Central memory CD8-positive, alpha-beta T cell (primary cell): ENCODE results near the gene DPH7.
A peak's percentile ranks its signal among the peaks of the same experiment; 100 is the strongest.
"Not testable (repeated sequence)": the region's sequence is repeated elsewhere in the genome, so short reads cannot be mapped to it uniquely, and the experiment has no call there.

ENCODE experiments used
- ATAC-seq: fragments of 150-1000 bp; cut with Tn5 transposase; replicated peaks from 2 replicates; pipeline ENCODE4 v1.10.0; 2022; ENCODE audit warnings: mild to moderate bottlenecking, moderate FRiP score, moderate number of reproducible peaks; ENCODE audit not compliant: poor library complexity, severe bottlenecking; ENCODE audit errors: extremely low read depth
- DNase-seq, 2 donors: peaks; one replicate each; pipeline ENCODE4 v3.0.0; 2021; ENCODE audit warnings: low spot score in 2 of 2
- H3K27ac Mint-ChIP-seq: one replicate; pipeline ENCODE4 v1.8.0; 2022; ENCODE audit warnings: low read depth, mild to moderate bottlenecking, moderate library complexity, mixed read lengths
- H3K27me3 Mint-ChIP-seq: one replicate; pipeline ENCODE4 v1.8.0; 2022; ENCODE audit warnings: mixed read lengths
- H3K36me3 Mint-ChIP-seq: one replicate; pipeline ENCODE4 v1.8.0; 2022; ENCODE audit warnings: mild to moderate bottlenecking, moderate library complexity, mixed read lengths; ENCODE audit not compliant: insufficient read depth
- H3K4me1 Mint-ChIP-seq: one replicate; pipeline ENCODE4 v1.8.0; 2022; ENCODE audit warnings: mixed read lengths
- H3K4me3 Mint-ChIP-seq: one replicate; pipeline ENCODE4 v1.8.0; 2022; ENCODE audit warnings: mild to moderate bottlenecking, moderate library complexity, mixed read lengths
- H3K9me3 Mint-ChIP-seq: one replicate; pipeline ENCODE4 v1.8.0; 2022; ENCODE audit warnings: mixed read lengths

DPH7 gene

DNA sequence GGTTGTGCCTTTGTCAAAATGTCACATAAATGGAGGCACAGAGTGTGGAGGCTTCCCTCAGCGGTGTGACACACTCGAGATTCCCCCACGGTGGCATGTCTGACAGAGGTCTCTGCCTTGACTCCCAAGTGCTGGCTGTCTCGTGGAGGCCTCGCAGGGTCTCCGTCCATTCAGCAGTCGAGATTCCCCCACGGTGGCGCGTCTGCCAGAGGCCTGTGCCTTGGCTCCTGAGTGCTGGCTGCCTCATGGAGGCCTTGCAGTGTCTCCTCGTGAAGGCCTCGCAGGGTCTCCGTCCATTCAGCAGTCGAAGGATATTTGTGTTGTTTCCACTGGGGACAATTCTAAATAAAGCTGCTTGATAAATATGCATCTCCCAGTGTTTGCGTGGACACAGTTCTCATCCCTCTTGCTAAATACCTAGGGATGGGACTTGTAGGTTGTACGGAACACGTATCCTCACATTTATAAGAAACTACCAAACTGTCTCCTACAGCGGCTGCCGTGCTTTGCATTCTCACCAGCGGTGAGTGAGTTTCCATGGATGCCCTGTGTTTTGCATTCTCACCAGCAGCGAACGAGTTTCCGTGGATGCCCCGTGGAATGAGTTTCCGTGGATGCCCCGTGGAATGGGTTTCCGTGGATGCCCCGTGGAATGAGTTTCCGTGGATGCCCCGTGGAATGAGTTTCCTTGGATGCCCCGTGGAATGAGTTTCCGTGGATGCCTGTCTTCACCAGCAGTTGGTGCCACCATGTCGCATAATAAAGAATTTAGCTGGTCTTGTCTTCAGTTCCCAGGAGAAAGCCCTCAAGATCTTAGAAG lies 54.4 kb downstream of the DPH7 start:
- no peak for DNase-seq
- Mint-ChIP-seq H3K4me1 (peaks cover 6% of the 10 kb centered on the region), H3K27ac (peak overlapping the region; percentile 76), H3K27me3 (no peaks in the 10 kb centered on the region), H3K9me3 (no peaks in the 10 kb centered on the region), H3K36me3 (peaks cover 2% of the 10 kb centered on the region), H3K4me3 (no peak overlapping the region)
- ATAC-seq = no peak

- Mint-ChIP-seq H3K36me3 (peaks cover 2% of the 10 kb centered on the region), H3K27me3 (no peaks in the 10 kb centered on the region), H3K27ac (no peak overlapping the region), H3K4me3 (no peak overlapping the region), H3K4me1 (peaks cover 6% of the 10 kb centered on the region), H3K9me3 (no peaks in the 10 kb centered on the region)
- ATAC-seq (no peak), DNase-seq (no peak)
Observed at GRCh38 chr9:137522746-137523455, 55.8 kb downstream of the DPH7 start.

- Mint-ChIP-seq H3K9me3 (no peaks in the 10 kb centered on the region), H3K27ac (no peak overlapping the region), H3K27me3 (no peaks in the 10 kb centered on the region), H3K4me3 (no peak overlapping the region), H3K4me1 (peaks cover 6% of the 10 kb centered on the region), H3K36me3 (peaks cover 2% of the 10 kb centered on the region)
- DNase-seq (no peak), ATAC-seq (no peak)
Observed at GRCh38 chr9:137521405-137521985, 57.2 kb downstream of the DPH7 start.

DNA sequence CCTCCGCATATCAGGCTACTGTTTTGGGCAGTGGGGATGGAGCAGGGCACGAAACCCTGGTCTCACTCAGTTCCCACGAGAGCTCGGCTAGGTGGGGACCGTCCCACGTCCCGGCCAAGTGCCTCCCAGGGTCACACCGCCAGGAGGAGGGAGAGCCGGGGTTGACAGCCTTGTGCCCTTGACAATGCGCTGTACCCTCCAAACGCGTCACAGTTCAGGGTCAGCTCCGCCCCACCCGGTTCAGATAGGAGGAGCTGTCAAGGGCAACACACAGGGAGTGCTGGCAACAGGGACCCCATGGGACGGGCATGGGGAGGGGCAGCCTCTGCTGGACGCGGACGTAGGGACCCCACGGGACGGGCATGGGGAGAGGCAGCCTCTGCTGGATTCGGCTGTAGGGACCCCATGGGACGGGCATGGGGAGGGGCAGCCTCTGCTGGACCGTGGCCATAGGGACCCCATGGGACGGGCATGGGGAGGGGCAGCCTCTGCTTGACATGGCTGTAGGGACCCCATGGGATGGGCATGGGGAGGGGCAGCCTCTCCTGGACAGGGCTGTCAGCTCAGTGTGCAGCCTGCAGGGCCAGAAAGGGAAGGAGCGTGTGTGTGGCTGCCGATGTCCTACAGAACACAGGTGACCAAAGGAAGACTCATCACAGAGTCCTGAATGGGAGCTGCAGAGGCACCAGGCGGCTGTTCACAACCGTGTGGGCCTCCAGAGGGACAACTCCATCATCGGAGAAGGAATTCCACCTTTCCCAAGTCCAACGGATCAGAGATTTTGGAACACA lies 57.9 kb downstream of the DPH7 start:
- no peak for ATAC-seq
- no peaks in the 10 kb centered on the region for H3K27me3 Mint-ChIP-seq
- peaks cover 6% of the 10 kb centered on the region for H3K4me1 Mint-ChIP-seq
- H3K36me3 Mint-ChIP-seq = peaks cover 2% of the 10 kb centered on the region
- H3K4me3 Mint-ChIP-seq = no peak overlapping the region
- H3K9me3 Mint-ChIP-seq = no peaks in the 10 kb centered on the region
- no peak for DNase-seq
- H3K27ac Mint-ChIP-seq = no peak overlapping the region

DNA sequence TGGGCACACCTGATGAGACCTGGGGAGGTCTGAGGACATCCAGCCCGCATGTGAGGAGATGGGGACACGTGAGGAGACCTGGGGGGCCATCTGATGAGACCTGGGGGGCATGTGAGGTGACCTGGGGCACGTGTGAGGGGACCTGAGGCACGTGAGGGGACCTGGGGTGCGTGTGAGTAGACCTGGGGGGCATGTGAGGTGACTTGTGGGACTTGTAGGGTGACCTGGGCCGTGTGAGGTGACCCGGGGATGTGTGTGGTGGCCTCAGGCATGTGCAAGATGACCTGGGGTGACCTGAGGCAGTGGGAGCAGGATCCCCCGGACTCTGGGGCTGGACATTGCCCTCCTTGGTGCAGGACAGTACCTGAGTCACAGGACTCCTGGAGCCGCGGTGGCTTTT lies 59.2 kb downstream of the DPH7 start:
- DNase-seq (no peak), ATAC-seq (no peak)
- Mint-ChIP-seq H3K4me1 (no peaks in the 10 kb centered on the region), H3K27me3 (no peaks in the 10 kb centered on the region), H3K27ac (no peak overlapping the region), H3K4me3 (no peak overlapping the region), H3K9me3 (no peaks in the 10 kb centered on the region), H3K36me3 (no peaks in the 10 kb centered on the region)

- not testable (repeated sequence) for H3K36me3 Mint-ChIP-seq, H3K9me3 Mint-ChIP-seq, H3K4me1 Mint-ChIP-seq, ATAC-seq, H3K27me3 Mint-ChIP-seq, DNase-seq, H3K4me3 Mint-ChIP-seq, H3K27ac Mint-ChIP-seq
Observed at GRCh38 chr9:137518661-137519459, 59.9 kb downstream of the DPH7 start.

GRCh38 chr9:137516144-137516917 lies 62.4 kb downstream of the DPH7 start:
- Mint-ChIP-seq H3K27me3 (no peaks in the 10 kb centered on the region), H3K27ac (no peak overlapping the region), H3K9me3 (no peaks in the 10 kb centered on the region), H3K4me1 (peaks cover 8% of the 10 kb centered on the region), H3K36me3 (no peaks in the 10 kb centered on the region), H3K4me3 (no peak overlapping the region)
- ATAC-seq (no peak), DNase-seq (no peak)

DNA sequence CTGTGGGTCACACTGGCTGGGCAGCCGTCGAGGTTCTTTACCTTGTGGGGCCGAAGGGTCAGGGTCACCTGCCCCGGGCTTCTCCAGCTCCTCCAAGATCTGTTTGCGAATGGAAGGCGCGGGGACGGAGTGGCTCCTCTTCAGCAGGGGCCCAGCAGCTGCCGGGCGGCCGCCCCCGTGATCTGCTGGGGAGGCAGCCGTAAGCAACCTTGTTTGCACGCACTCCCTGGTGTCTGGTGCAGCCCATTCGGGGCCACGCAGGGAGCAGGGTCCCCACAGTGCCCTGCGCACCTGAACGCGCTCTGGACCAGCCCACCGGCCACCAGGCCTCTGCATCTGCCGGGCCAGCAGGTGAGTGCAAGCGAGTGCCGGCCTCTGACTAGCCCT lies 63.4 kb downstream of the DPH7 start:
- no peaks in the 10 kb centered on the region for H3K27me3 Mint-ChIP-seq
- no peak overlapping the region for H3K27ac Mint-ChIP-seq
- ATAC-seq = no peak
- no peak for DNase-seq
- H3K4me1 Mint-ChIP-seq = peaks cover 8% of the 10 kb centered on the region
- H3K36me3 Mint-ChIP-seq = no peaks in the 10 kb centered on the region
- H3K9me3 Mint-ChIP-seq = no peaks in the 10 kb centered on the region
- no peak overlapping the region for H3K4me3 Mint-ChIP-seq

- H3K4me1 Mint-ChIP-seq = peaks cover 8% of the 10 kb centered on the region
- no peak overlapping the region for H3K4me3 Mint-ChIP-seq
- no peak overlapping the region for H3K27ac Mint-ChIP-seq
Observed at GRCh38 chr9:137514691-137515337, 63.9 kb downstream of the DPH7 start.

GRCh38 chr9:137513801-137514570 lies 64.7 kb downstream of the DPH7 start:
- not testable (repeated sequence) for H3K9me3 Mint-ChIP-seq, H3K36me3 Mint-ChIP-seq, DNase-seq, H3K4me3 Mint-ChIP-seq, ATAC-seq, H3K27me3 Mint-ChIP-seq, H3K4me1 Mint-ChIP-seq
- peak overlapping the region; percentile 51 for H3K27ac Mint-ChIP-seq

More at GRCh38 chr9:137514691-137515337, 63.9 kb downstream of the DPH7 start:
- Mint-ChIP-seq H3K9me3 (no peaks in the 10 kb centered on the region), H3K27me3 (no peaks in the 10 kb centered on the region), H3K36me3 (no peaks in the 10 kb centered on the region)
- no peak for DNase-seq
- no peak for ATAC-seq
